ENCODE data around the gene ZNF683. TPM values are rescaled to one million over a fixed set of nuclear protein-coding genes. Genes with fewer than 3 reads are reported as not detected.
"Not testable (repeated sequence)": the region's sequence is repeated elsewhere in the genome, so short reads cannot be mapped to it uniquely, and the experiment has no call there.

ZNF683 gene
- not detected in 2 replicates for total RNA-seq (2013; cell fraction: nucleolus; rRNA removed)
- total RNA-seq (2014; rRNA removed): not detected in 2 replicates
- not detected in 2 replicates for total RNA-seq (2014; rRNA removed; fragmentation: Illumina TruSeq; extraction: Trizol)
- total RNA-seq (2021): not detected in 2 replicates
- not detected for polyA plus RNA-seq (2011; ENCODE audit: low read depth)
- polyA plus RNA-seq (2011; rRNA removed): not detected in 2 replicates
- polyA plus RNA-seq (2011; cell fraction: cytosol; rRNA removed): not detected in 2 replicates
- not detected in 2 replicates for polyA plus RNA-seq (2011; cell fraction: nucleus; rRNA removed)
- not detected in 2 replicates for polyA plus RNA-seq (2012)
- not detected in 2 replicates for polyA plus RNA-seq (2014; fragmentation: Illumina TruSeq; extraction: Trizol)
- not detected for polyA plus RNA-seq (2014; fragmentation: Nextera tagmentation; extraction: Ambion mirVana)
- not detected in 2 replicates for polyA plus RNA-seq (2014; rRNA removed)
- not detected for polyA plus RNA-seq (2016; fragmentation: Nextera tagmentation; extraction: Ambion mirVana)
- polyA minus RNA-seq (2011; rRNA and poly(A)+ RNA removed): not detected in 2 replicates
- polyA minus RNA-seq (2011; cell fraction: cytosol; rRNA and poly(A)+ RNA removed): not detected in 2 replicates
- polyA minus RNA-seq (2011; cell fraction: nucleus; rRNA and poly(A)+ RNA removed): not detected in 2 replicates
- not detected for Bru-seq, nascent RNA
- BruChase-seq, experiment 1, labeled RNA remaining after a 6-hour chase: not detected
- not detected for BruChase-seq, experiment 2, labeled RNA remaining after a 2-hour chase
- long read RNA-seq, experiment 1: 0 reads
- long read RNA-seq, experiment 2: 0 reads

DNA sequence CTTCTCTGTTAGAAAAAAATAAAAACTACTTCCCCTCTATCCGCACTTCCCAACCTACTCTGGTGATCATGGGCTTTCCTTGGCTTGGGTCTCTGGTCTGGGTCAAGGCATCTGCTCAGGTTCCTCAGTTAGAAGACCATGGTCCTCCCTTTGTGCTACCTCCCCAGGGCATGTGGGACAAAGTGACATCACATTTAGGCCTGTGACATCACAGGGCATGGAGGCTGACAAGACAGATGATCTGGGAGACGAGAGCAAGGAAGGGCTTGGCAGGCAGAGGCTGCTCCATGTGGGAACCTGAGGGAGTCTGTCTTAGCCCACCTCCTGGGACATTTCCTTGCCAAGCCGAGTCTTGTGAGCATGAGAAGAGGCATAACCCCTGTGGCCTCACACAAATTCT is at the start of gene ZNF683:
Gene ZNF683, minus strand, starts transcription at position 140 of the 400 bp plus-strand sequence. CDS start 4,179 bp downstream, outside the sequence.
- H3K27ac ChIP-seq (ENCODE audit: control insufficient read depth, insufficient read depth); DNase-seq (ENCODE audit: low read depth, low spot score); POLR2A ChIA-PET; intact Hi-C loops (cut with micrococcal nuclease; ENCODE audit: unreplicated experiment); FAIRE-seq; H3K9ac ChIP-seq (ENCODE audit: control insufficient read depth, insufficient read depth, low read length); H3K79me2 ChIP-seq (ENCODE audit: control insufficient read depth, insufficient read depth, low read length); H3K9me3 ChIP-seq (replicated peaks; ENCODE audit: control insufficient read depth, insufficient read depth, low read length); H4K20me1 ChIP-seq (ENCODE audit: control insufficient read depth, insufficient read depth); H3K4me2 ChIP-seq (ENCODE audit: control insufficient read depth, insufficient read depth); BruUV-seq (replicated peaks); H2AFZ ChIP-seq (ENCODE audit: control insufficient read depth, low read depth, low read length); in situ Hi-C loops (cut with MboI); ATAC-seq; H3K36me3 ChIP-seq (ENCODE audit: control insufficient read depth in 2 of 2, insufficient read depth in 2 of 2, low read length in 1 of 2); H3K4me3 ChIP-seq; H3K27me3 ChIP-seq (replicated peaks in 1 of 2; ENCODE audit: control insufficient read depth in 2 of 2, insufficient read depth in 2 of 2, low read length in 1 of 2): not testable (repeated sequence)
- H3K4me1 ChIP-seq (ENCODE audit: control insufficient read depth, insufficient read depth, low read length): peaks cover 10% of the 10 kb centered on the region
- SMC1A ChIA-PET (ENCODE audit: uncharacterized antibody, unreplicated experiment): interaction anchor here (1.0 kb wide), 1 partner anchor 20 kb away, joined by 3 read pairs; no protein-coding TSS in a partner anchor
- RAD21 ChIA-PET (ENCODE audit: unreplicated experiment): interaction anchor here (1.9 kb wide), 1 partner anchor 88 kb away, joined by 4 read pairs; no protein-coding TSS in a partner anchor
- CTCF ChIA-PET: interaction anchor here (1.3 to 5.0 kb wide), 2 partner anchors 9 to 54 kb away, joined by 4 to 40 read pairs; no protein-coding TSS in a partner anchor
- WGBS (ENCODE audit: insufficient coverage, insufficient replicate concordance, low lambda C conversion rate, missing lambda C conversion rate): 18% methylated on average over 3 of the region's 3 CpGs

DNA sequence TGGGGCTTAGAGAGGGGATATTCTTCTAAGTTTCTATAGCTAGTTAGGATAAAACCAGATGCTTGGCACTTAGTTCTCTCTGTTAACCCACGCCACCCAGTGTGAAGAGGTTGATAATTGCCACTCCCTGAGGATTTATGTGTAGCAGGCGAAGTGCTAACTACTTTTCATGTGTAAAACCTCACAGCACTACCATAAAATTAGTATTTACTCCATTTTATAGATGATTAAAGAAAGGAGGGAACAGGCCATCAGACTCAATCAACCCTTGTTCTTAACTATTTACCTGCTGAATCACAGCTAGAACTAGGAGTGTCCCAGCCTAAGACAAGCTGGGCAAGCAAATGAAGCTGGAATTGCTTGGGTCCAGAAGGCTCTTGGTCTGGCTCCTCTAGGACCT is 46.9 kb upstream of the ZNF683 start:
- Histone ChIP-seq H2AFZ (ENCODE audit: control insufficient read depth, low read depth, low read length) (no peak overlapping the region), H4K20me1 (ENCODE audit: control insufficient read depth, insufficient read depth) (no peaks in the 10 kb centered on the region), H3K27ac (ENCODE audit: control insufficient read depth, insufficient read depth) (no peak overlapping the region), H3K79me2 (ENCODE audit: control insufficient read depth, insufficient read depth, low read length) (no peaks in the 10 kb centered on the region), H3K4me2 (ENCODE audit: control insufficient read depth, insufficient read depth) (no peak overlapping the region), H3K4me3 (no peak overlapping the region), H3K9me3 (replicated peaks; ENCODE audit: control insufficient read depth, insufficient read depth, low read length) (no peaks in the 10 kb centered on the region), H3K27me3 (replicated peaks in 1 of 2; ENCODE audit: control insufficient read depth in 2 of 2, insufficient read depth in 2 of 2, low read length in 1 of 2) (no peaks in the 10 kb centered on the region), H3K4me1 (ENCODE audit: control insufficient read depth, insufficient read depth, low read length) (no peaks in the 10 kb centered on the region), H3K9ac (ENCODE audit: control insufficient read depth, insufficient read depth, low read length) (no peak overlapping the region), H3K36me3 (ENCODE audit: control insufficient read depth in 2 of 2, insufficient read depth in 2 of 2, low read length in 1 of 2) (no peaks in the 10 kb centered on the region)
- in situ Hi-C loops (cut with MboI): no loop called here
- WGBS (ENCODE audit: insufficient coverage, insufficient replicate concordance, low lambda C conversion rate, missing lambda C conversion rate): 0% methylated on average over 2 of the region's 2 CpGs
- no peak for FAIRE-seq
- intact Hi-C loops (cut with micrococcal nuclease; ENCODE audit: unreplicated experiment): loop anchor here (5.0 to 10.0 kb wide), 2 partner anchors 55 to 312 kb away; no protein-coding TSS in a partner anchor
- ChIA-PET RAD21 (ENCODE audit: unreplicated experiment) (interaction anchor here (1.0 to 1.2 kb wide), 2 partner anchors 13 to 186 kb away, joined by 3 to 5 read pairs; partner anchors contain the start of genes CEP85 and DHDDS), SMC1A (ENCODE audit: uncharacterized antibody, unreplicated experiment) (no interaction called here), CTCF (interaction anchor here (1.0 to 2.7 kb wide), 6 partner anchors 10 to 276 kb away, joined by 3 to 10 read pairs (median 4); partner anchors contain the start of gene DHDDS), POLR2A (no interaction called here)
- no peak for ATAC-seq
- no peak for DNase-seq (ENCODE audit: low read depth, low spot score)
- BruUV-seq (replicated peaks): no TSS peak
- TF ChIP-seq STAT3 (IDR thresholded peaks at IDR 0.05; ENCODE audit: low read depth, low read length) (no peak), GATAD2B (conservative IDR thresholded peaks at IDR 0.05; ENCODE audit: low read depth) (no peak), STAT1 (conservative IDR thresholded peaks at IDR 0.05) (no peak), JUNB (IDR thresholded peaks at IDR 0.05) (no peak), ZSCAN29 (IDR thresholded peaks at IDR 0.05) (no peak), ETV6 (conservative IDR thresholded peaks at IDR 0.05 in 1 of 2, IDR thresholded peaks at IDR 0.05 in 1 of 2; ENCODE audit: borderline replicate concordance in 1 of 2, low read depth in 1 of 2) (no peak), NFXL1 (IDR thresholded peaks at IDR 0.05; ENCODE audit: borderline replicate concordance) (no peak), JUND (IDR thresholded peaks at IDR 0.05; ENCODE audit: low read depth, low read length) (no peak), TARDBP (IDR thresholded peaks at IDR 0.05; ENCODE audit: borderline replicate concordance) (no peak), NFYB (IDR thresholded peaks at IDR 0.05; ENCODE audit: insufficient read depth, low read depth, low read length) (no peak), TCF7 (IDR thresholded peaks at IDR 0.05; ENCODE audit: borderline replicate concordance) (no peak)
- TF ChIP-seq, protein P1, sequence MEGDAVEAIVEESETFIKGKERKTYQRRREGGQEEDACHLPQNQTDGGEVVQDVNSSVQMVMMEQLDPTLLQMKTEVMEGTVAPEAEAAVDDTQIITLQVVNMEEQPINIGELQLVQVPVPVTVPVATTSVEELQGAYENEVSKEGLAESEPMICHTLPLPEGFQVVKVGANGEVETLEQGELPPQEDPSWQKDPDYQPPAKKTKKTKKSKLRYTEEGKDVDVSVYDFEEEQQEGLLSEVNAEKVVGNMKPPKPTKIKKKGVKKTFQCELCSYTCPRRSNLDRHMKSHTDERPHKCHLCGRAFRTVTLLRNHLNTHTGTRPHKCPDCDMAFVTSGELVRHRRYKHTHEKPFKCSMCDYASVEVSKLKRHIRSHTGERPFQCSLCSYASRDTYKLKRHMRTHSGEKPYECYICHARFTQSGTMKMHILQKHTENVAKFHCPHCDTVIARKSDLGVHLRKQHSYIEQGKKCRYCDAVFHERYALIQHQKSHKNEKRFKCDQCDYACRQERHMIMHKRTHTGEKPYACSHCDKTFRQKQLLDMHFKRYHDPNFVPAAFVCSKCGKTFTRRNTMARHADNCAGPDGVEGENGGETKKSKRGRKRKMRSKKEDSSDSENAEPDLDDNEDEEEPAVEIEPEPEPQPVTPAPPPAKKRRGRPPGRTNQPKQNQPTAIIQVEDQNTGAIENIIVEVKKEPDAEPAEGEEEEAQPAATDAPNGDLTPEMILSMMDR (IDR thresholded peaks at IDR 0.05 in 2 of 3, conservative IDR thresholded peaks at IDR 0.05 in 1 of 3; ENCODE audit: control insufficient read depth in 2 of 3, extremely low read depth in 1 of 3, insufficient read depth in 1 of 3, low read depth in 3 of 3, low read length in 3 of 3): no peak
